ENCODE results near the gene FAM163B. TPM values are rescaled to one million over a fixed set of nuclear protein-coding genes. Genes with fewer than 3 reads are reported as not detected.

Gene FAM163B
- total and polyA plus RNA-seq, 2 of the 8 experiments (the other 6 are each of a cell fraction or from before 2014, with no cell fraction given), result 0.63 to 1.0 TPM

DNA sequence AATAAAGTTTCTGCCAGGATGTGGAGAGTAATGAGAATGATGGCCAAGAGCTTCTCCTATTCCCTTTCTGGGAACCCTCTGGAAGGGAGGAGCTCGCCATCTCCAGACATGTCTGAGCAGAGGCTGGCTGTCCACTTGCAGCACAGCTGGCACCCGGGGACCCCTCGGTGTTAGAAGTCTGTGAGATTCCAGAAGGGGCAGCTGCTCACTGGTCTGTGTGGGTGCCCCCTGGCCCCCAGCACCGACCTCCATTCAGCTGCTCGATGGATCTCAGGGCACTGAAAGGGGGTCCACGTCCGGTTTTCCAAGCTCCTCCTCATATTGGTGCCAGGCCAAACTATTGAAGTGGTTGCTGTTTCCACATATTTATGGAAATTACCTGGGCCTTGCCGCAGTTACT is 3.6 kb upstream of the FAM163B start:
- H3K9me3 ChIP-seq (ENCODE audit: insufficient read depth in 2 of 2, low read depth in 1 of 2, low read length in 1 of 2), result no peaks in the 10 kb centered on the region
- ChIA-PET POLR2A (ENCODE audit: partially characterized antibody) (interaction anchor here (1.4 kb wide), 1 partner anchor 12 kb away, joined by 3 read pairs; no protein-coding TSS in a partner anchor), CTCF (ENCODE audit: partially characterized antibody) (interaction anchor here (0.7 to 1.4 kb wide), 3 partner anchors 10 to 102 kb away, joined by 3 to 4 read pairs (median 4); no protein-coding TSS in a partner anchor)
- no peak overlapping the region for H3K4ac ChIP-seq (replicated peaks; ENCODE audit: insufficient read length, low read depth, low read length)
- no peak overlapping the region for H2BK15ac ChIP-seq (ENCODE audit: low read length)
- no peak overlapping the region for H4K8ac ChIP-seq (ENCODE audit: extremely low read depth, insufficient read depth, low read length)
- H2BK5ac ChIP-seq (ENCODE audit: low read depth, low read length), result no peak overlapping the region
- H4K20me1 ChIP-seq (replicated peaks in 1 of 2; ENCODE audit: control insufficient read depth in 1 of 2, insufficient read depth in 2 of 2, low read length in 2 of 2), result no peaks in the 10 kb centered on the region
- DNase-seq (ENCODE audit: low read depth in 1 of 2, low spot score in 2 of 2) (no peak), FAIRE-seq (no peak)
- peaks cover 0 to 3% (median 1%) of the 10 kb centered on the region in 4 experiments; a peak in 3 of 7 replicates for H3K4me1 ChIP-seq (replicated peaks in 1 of 4; ENCODE audit: control insufficient read depth in 3 of 4, insufficient read depth in 4 of 4, low read length in 3 of 4)
- WGBS, 2 experiments (ENCODE audit: extremely low coverage in 1 of 2, insufficient coverage in 1 of 2, insufficient read length in 1 of 2, insufficient replicate concordance in 2 of 2, low coverage in 1 of 2, low lambda C conversion rate in 2 of 2, missing lambda C conversion rate in 1 of 2), result 86% methylated on average over 8 of the region's 8 CpGs; no CpG with 5 or more reads in 1 of the 2 experiments
- H2AFZ ChIP-seq (ENCODE audit: low read length), result no peak overlapping the region
- no peak overlapping the region for H3K23ac ChIP-seq (ENCODE audit: insufficient read length)
- no peak overlapping the region for H3K18ac ChIP-seq (ENCODE audit: extremely low read depth, low read length)
- no peaks in the 10 kb centered on the region for H3K79me1 ChIP-seq (ENCODE audit: low read depth, low read length)
- H4K5ac ChIP-seq (ENCODE audit: insufficient read length, low read depth, low read length), result no peak overlapping the region
- no peaks in the 10 kb centered on the region for H3K79me2 ChIP-seq (ENCODE audit: control insufficient read depth in 1 of 2, insufficient read depth in 2 of 2, low read length in 2 of 2)
- H3K14ac ChIP-seq (ENCODE audit: insufficient read length), result no peak overlapping the region
- H3K27me3 ChIP-seq (replicated peaks in 1 of 4; ENCODE audit: control insufficient read depth in 3 of 4, extremely low read depth in 1 of 4, insufficient read depth in 3 of 4, low read length in 3 of 4), result peaks cover 5 to 19% (median 13%) of the 10 kb centered on the region in 4 experiments
- H3K56ac ChIP-seq (replicated peaks; ENCODE audit: insufficient read length, low read depth, low read length), result no peak overlapping the region
- no peak overlapping the region for H2BK20ac ChIP-seq (ENCODE audit: low read length)
- peaks cover 4% of the 10 kb centered on the region; the same call in 1 of the 2 replicates for H3K23me2 ChIP-seq (ENCODE audit: low read depth, low read length)
- H2AK5ac ChIP-seq (ENCODE audit: low read depth, low read length), result no peak overlapping the region
- H3K27ac ChIP-seq (ENCODE audit: low read depth, low read length), result no peak overlapping the region
- H4K91ac ChIP-seq (replicated peaks; ENCODE audit: insufficient read length, low read length), result no peak overlapping the region
- H3K4me3 ChIP-seq (ENCODE audit: extremely low read depth in 1 of 4, insufficient read depth in 2 of 4, low read depth in 3 of 4, low read length in 4 of 4), result no peak overlapping the region
- no peaks in the 10 kb centered on the region for H3K36me3 ChIP-seq (ENCODE audit: control insufficient read depth in 2 of 4, insufficient read depth in 4 of 4, low read length in 3 of 4)
- no peak overlapping the region for H2BK120ac ChIP-seq (replicated peaks; ENCODE audit: low read depth, low read length)
- H3K9ac ChIP-seq (replicated peaks in 1 of 4; ENCODE audit: extremely low read depth in 1 of 4, low read depth in 3 of 4, low read length in 3 of 4), result no peak overlapping the region
- H3K4me2 ChIP-seq (ENCODE audit: insufficient read depth in 1 of 2, low read depth in 2 of 2, low read length in 2 of 2), result no peak overlapping the region
- H2BK12ac ChIP-seq (ENCODE audit: low read depth, low read length), result no peak overlapping the region
- TF ChIP-seq, protein P1, sequence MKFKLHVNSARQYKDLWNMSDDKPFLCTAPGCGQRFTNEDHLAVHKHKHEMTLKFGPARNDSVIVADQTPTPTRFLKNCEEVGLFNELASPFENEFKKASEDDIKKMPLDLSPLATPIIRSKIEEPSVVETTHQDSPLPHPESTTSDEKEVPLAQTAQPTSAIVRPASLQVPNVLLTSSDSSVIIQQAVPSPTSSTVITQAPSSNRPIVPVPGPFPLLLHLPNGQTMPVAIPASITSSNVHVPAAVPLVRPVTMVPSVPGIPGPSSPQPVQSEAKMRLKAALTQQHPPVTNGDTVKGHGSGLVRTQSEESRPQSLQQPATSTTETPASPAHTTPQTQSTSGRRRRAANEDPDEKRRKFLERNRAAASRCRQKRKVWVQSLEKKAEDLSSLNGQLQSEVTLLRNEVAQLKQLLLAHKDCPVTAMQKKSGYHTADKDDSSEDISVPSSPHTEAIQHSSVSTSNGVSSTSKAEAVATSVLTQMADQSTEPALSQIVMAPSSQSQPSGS (IDR thresholded peaks at IDR 0.05; ENCODE audit: low read length), result no peak
- TF ChIP-seq JUND (IDR thresholded peaks at IDR 0.05; ENCODE audit: low read length) (no peak), CTCF (IDR thresholded peaks at IDR 0.05; ENCODE audit: control extremely low read depth in 1 of 3, insufficient read depth in 1 of 3, low read depth in 1 of 3, low read length in 3 of 3) (no peak), MAFK (IDR thresholded peaks at IDR 0.05; ENCODE audit: low read depth, low read length) (no peak), RBBP5 (IDR thresholded peaks at IDR 0.05; ENCODE audit: borderline replicate concordance, low read depth, low read length) (no peak), EZH2 (IDR thresholded peaks at IDR 0.05; ENCODE audit: low read depth, low read length, severe bottlenecking) (no peak), ZNF274 (IDR thresholded peaks at IDR 0.05; ENCODE audit: borderline replicate concordance, extremely low read depth, low read length) (no peak), BRCA1 (IDR thresholded peaks at IDR 0.05; ENCODE audit: low read depth, low read length) (no peak)

All from H1 (cell line).